B cell (primary cell): Measurements from ENCODE around the gene CMTM5. TPM values are rescaled to one million over a fixed set of nuclear protein-coding genes. Genes with fewer than 3 reads are reported as not detected.

Experiments
- ATAC-seq: fragments of 200-7000 bp; cut with Tn5 transposase; one replicate; pipeline ENCODE4 v1.10.0; 2021; ENCODE audit warnings: low read depth, mild to moderate bottlenecking, moderate number of reproducible peaks, moderate library complexity
- CTCF ChIA-PET: fragments of 350-600 bp; sonication (Branson Sonifier 250); formaldehyde crosslinking; loops from one replicate; lab custom pipeline; 2021; ENCODE audit warnings: antibody characterized with exemption, inconsistent platforms; lab: Charles Lee
- POLR2A ChIA-PET: fragments of 350-600 bp; sonication (Branson Sonifier 250); formaldehyde crosslinking; loops from one replicate; lab custom pipeline; 2021; ENCODE audit warnings: antibody characterized with exemption; lab: Charles Lee
- DNase-seq: peaks from one replicate; pipeline ENCODE4 v3.0.0; 2013
- H2AFZ ChIP-seq: 2 replicates; pipeline ENCODE4 v1.6.1; 2012; ENCODE audit warnings: mild to moderate bottlenecking, low read depth, low read length; ENCODE audit not compliant: insufficient read depth, poor library complexity, severe bottlenecking
- H3K27ac ChIP-seq, 2 donors: 1 replicate in 1 of 2; 2 replicates in 1 of 2; pipeline ENCODE4 v1.5.1; 2012 to 2013; ENCODE audit warnings: low read length in 2 of 2, mild to moderate bottlenecking in 2 of 2, moderate library complexity in 1 of 2
- H3K27me3 ChIP-seq, 4 experiments: fragments of 200-600 bp in 1 of 4; sonication (generic) in 1 of 4; replicated peaks in 1 of 4; 1 replicate in 2 of 4; 2 replicates in 2 of 4; pipeline versions ENCODE4 v1.6.1 to v1.7.0; 2013 to 2016; ENCODE audit warnings: low read length in 3 of 4, mild to moderate bottlenecking in 2 of 4, mixed read lengths in 1 of 4, moderate library complexity in 1 of 4; ENCODE audit not compliant: insufficient read depth in 4 of 4, control insufficient read depth in 3 of 4; ENCODE audit errors: control extremely low read depth in 1 of 4
- H3K36me3 ChIP-seq, 2 experiments: replicated peaks in 1 of 2; 1 replicate in 1 of 2; 2 replicates in 1 of 2; pipeline versions ENCODE4 v1.6.1 to v1.7.1; 2013; ENCODE audit warnings: low read length in 1 of 2; ENCODE audit not compliant: insufficient read depth in 2 of 2, control insufficient read depth in 1 of 2; ENCODE audit errors: control extremely low read depth in 1 of 2, extremely low read depth in 1 of 2
- H3K4me1 ChIP-seq, 2 donors: fragments of 200-600 bp in 1 of 2; sonication (generic) in 1 of 2; 1 replicate in 1 of 2; 2 replicates in 1 of 2; pipeline versions ENCODE4 v1.5.1 to v1.6.1; 2013 to 2017; ENCODE audit warnings: low read length in 2 of 2; ENCODE audit not compliant: control insufficient read depth in 2 of 2, insufficient read depth in 2 of 2
- H3K4me2 ChIP-seq: replicated peaks from 2 replicates; pipeline ENCODE3; 2012; ENCODE audit warnings: mild to moderate bottlenecking, low read depth, low read length; ENCODE audit not compliant: poor library complexity, severe bottlenecking
- H3K4me3 ChIP-seq, 5 experiments: fragments of 200-600 bp in 1 of 5; sonication (generic) in 1 of 5; 1 replicate in 3 of 5; 2 replicates in 2 of 5; pipeline versions ENCODE4 v1.5.1 to v1.7.0; 2011 to 2016; ENCODE audit warnings: low read length in 4 of 5, mild to moderate bottlenecking in 4 of 5, low read depth in 2 of 5, control low read depth in 1 of 5, moderate library complexity in 1 of 5; ENCODE audit not compliant: insufficient read depth in 1 of 5; ENCODE audit errors: control extremely low read depth in 1 of 5, extremely low read depth in 1 of 5
- H3K79me2 ChIP-seq: fragments of 200-600 bp; sonication (generic); one replicate; pipeline ENCODE4 v1.6.0; 2016; ENCODE audit warnings: low read length; ENCODE audit not compliant: control insufficient read depth, insufficient read depth
- H3K9ac ChIP-seq: fragments of 200-600 bp; sonication (generic); 2 replicates; pipeline ENCODE4 v1.6.1; 2017; ENCODE audit warnings: mild to moderate bottlenecking, low read length, moderate library complexity
- H3K9me3 ChIP-seq, 3 donors: one replicate each; pipeline versions ENCODE4 v1.6.1 to v1.7.1; 2013; ENCODE audit warnings: low read length in 2 of 3; ENCODE audit not compliant: control insufficient read depth in 2 of 3, insufficient read depth in 1 of 3; ENCODE audit errors: control extremely low read depth in 1 of 3
- H4K20me1 ChIP-seq: 2 replicates; pipeline ENCODE4 v1.6.0; 2012; ENCODE audit warnings: mild to moderate bottlenecking, low read length; ENCODE audit not compliant: insufficient read depth, control insufficient read depth, poor library complexity, severe bottlenecking
- H3K27ac Mint-ChIP-seq: one replicate; pipeline ENCODE4 v1.8.0; 2021; ENCODE audit warnings: mixed read lengths
- H3K27me3 Mint-ChIP-seq: one replicate; pipeline ENCODE4 v1.8.0; 2021; ENCODE audit warnings: mixed read lengths
- H3K4me1 Mint-ChIP-seq: one replicate; pipeline ENCODE4 v1.8.0; 2021; ENCODE audit warnings: mixed read lengths
- H3K4me3 Mint-ChIP-seq: one replicate; pipeline ENCODE4 v1.8.0; 2021; ENCODE audit warnings: mixed read lengths
- H3K9me3 Mint-ChIP-seq: one replicate; pipeline ENCODE4 v1.8.0; 2022; ENCODE audit warnings: mixed read lengths; ENCODE audit not compliant: insufficient read depth
- EZH2 ChIP-seq: IDR thresholded peaks from 2 replicates; pipeline ENCODE4 v1.6.1; 2012; ENCODE audit warnings: borderline replicate concordance, low read depth, mild to moderate bottlenecking, moderate library complexity, low read length; ENCODE audit not compliant: insufficient read depth, poor library complexity, severe bottlenecking
- WGBS: methylation state at CpG from one replicate; pipeline ENCODE4 v1.1.5; 2013; ENCODE audit warnings: missing lambda C conversion rate; ENCODE audit not compliant: insufficient coverage; 5-methylcytosine and 5-hydroxymethylcytosine counted together
- intact Hi-C: fragments of 100-400 bp; cut with micrococcal nuclease; formaldehyde crosslinking; loops from one replicate; pipeline ENCODE4 v1.10.0; 2022
- polyA plus RNA-seq: library from polyadenylated mRNA; depleted of rRNA; stranded (reverse); fragments of >200 nt; gene quantifications from 2 replicates; pipeline ENCODE4 v1.2.3, GENCODE V29; 2012
- total RNA-seq, 2 donors: library from RNA; stranded (reverse); fragments of 120-200 nt in 1 of 2; gene quantifications; 1 replicate in 1 of 2; 2 replicates in 1 of 2; pipeline versions ENCODE4 v1.2.3 to v1.2.4, GENCODE V29; 2013 to 2022
- TF ChIP-seq, protein P1 (sequence below): fragments of 200-600 bp; IDR thresholded peaks from one replicate; pipeline ENCODE4 v1.8.0; 2022; ENCODE audit warnings: antibody characterized with exemption, mild to moderate bottlenecking

Gene CMTM5
- total and polyA plus RNA-seq, 2 donors (not counting 1 experiment from before 2014, with no cell fraction given), result 0.18 TPM; not detected in 1

DNA sequence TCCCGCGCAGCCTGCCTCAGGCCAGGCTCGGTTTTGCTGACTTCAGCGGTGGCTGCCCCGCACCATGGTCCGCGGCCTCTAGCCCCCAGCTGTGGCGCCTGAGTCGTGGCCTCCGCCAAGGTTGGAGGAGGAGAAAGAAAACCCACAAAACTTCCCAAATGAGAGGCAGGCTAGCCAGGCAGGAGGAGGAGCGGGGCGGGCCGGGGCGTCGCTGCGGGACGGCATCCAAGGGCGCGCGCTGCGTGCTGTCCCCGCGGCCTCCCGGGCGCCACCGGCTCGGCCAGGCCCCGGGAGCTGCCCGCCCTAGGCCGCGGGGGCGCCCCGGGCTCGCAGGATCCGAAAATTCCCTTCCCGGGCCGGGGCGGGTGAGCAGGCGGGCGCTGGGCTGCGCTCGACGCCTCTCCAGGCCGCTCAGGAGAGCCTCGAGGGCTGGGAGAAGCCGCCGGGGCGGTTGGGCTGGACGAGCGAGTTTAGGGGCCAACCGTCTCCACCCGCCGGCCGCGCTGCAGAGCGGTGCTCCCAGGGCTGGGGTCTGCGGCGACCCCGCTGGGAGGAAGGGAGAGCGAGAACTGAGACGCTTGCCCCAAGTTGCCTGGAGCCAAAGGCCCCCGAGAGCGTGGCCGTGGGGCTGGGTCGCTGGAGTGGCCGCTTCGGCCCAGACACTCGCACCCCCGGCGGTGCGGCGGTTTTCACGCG, 11.7 kb upstream of the CMTM5 start, which contains the start of gene EFS:
Gene EFS, minus strand, starts transcription at position 137 of the 696 bp plus-strand sequence. CDS start 147 bp downstream, outside the sequence.
- no peaks in the 10 kb centered on the region for H3K4me1 ChIP-seq
- POLR2A ChIA-PET, result interaction anchor here (0.5 kb wide), 1 partner anchor 99 kb away, joined by 4 read pairs; no protein-coding TSS in a partner anchor
- H3K27ac ChIP-seq, result no peak within 1 kb of the TSS
- no peaks in the 10 kb centered on the region for H3K36me3 ChIP-seq
- no peak within 1 kb of the TSS for H3K4me3 ChIP-seq
- TF ChIP-seq, protein P1, sequence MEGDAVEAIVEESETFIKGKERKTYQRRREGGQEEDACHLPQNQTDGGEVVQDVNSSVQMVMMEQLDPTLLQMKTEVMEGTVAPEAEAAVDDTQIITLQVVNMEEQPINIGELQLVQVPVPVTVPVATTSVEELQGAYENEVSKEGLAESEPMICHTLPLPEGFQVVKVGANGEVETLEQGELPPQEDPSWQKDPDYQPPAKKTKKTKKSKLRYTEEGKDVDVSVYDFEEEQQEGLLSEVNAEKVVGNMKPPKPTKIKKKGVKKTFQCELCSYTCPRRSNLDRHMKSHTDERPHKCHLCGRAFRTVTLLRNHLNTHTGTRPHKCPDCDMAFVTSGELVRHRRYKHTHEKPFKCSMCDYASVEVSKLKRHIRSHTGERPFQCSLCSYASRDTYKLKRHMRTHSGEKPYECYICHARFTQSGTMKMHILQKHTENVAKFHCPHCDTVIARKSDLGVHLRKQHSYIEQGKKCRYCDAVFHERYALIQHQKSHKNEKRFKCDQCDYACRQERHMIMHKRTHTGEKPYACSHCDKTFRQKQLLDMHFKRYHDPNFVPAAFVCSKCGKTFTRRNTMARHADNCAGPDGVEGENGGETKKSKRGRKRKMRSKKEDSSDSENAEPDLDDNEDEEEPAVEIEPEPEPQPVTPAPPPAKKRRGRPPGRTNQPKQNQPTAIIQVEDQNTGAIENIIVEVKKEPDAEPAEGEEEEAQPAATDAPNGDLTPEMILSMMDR, result no peak
- TF ChIP-seq EZH2, result no peak
- intact Hi-C loops, result no loop called here
- ATAC-seq (no peak), DNase-seq (no peak)
- no peaks in the 10 kb centered on the region for H4K20me1 ChIP-seq
- 6% methylated on average over 74 of the region's 74 CpGs for WGBS
- CTCF ChIA-PET, result no interaction called here
- H2AFZ ChIP-seq, result no peak within 1 kb of the TSS
- H3K9me3 ChIP-seq, result peaks cover 0 to 3% (median 0%) of the 10 kb centered on the region in 3 donors
- H3K79me2 ChIP-seq, result no peaks in the 10 kb centered on the region
- no peak within 1 kb of the TSS for H3K4me2 ChIP-seq
- no peak within 1 kb of the TSS for H3K9ac ChIP-seq
- Mint-ChIP-seq H3K4me3 (no peak within 1 kb of the TSS), H3K4me1 (no peaks in the 10 kb centered on the region), H3K27me3 (peaks cover 43% of the 10 kb centered on the region), H3K27ac (no peak within 1 kb of the TSS), H3K9me3 (no peaks in the 10 kb centered on the region)
- peaks cover 0 to 35% (median 3%) of the 10 kb centered on the region in 4 experiments for H3K27me3 ChIP-seq

DNA sequence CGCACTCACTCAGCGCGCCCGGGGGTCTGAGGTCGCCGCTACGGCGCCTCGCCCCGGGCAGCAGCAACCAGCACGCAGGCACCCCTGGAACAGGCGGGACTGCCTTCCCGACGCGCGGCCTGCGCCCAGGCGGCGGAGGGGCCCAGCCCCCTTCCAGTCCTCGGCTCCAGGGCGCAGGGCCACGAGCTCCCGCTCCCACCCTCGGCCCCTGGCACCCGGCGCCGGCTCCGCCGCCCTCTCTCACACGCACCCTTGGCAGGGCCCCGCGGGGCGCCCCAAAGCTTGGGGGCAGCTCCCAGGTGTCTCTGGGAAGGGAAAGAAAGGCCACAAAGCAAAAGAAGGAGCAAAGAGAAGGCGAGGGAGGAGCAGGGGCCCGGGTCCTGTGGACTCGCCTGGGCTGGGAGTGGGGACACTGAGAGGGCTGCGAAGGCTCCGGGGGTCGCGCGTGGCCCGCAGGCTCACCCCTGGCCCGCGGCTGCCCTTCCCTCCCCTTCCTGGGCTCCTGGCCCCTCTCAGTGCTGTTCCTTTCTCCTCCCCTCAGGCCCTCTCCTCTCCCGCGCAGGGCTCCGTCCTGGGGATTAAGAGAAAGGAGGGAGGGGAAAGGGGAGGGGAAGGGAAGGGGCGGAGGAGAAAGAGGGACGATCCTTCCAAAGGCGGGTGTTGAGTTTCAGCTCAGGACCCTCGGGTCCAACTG, 11.0 kb upstream of the CMTM5 start:
- H3K27me3 Mint-ChIP-seq, result peaks cover 41% of the 10 kb centered on the region

More for the DNA sequence above, 11.0 kb upstream of the CMTM5 start:
- intact Hi-C loops, result no loop called here
- CTCF ChIA-PET, result no interaction called here
- Mint-ChIP-seq H3K9me3 (no peaks in the 10 kb centered on the region), H3K27ac (no peak overlapping the region), H3K4me1 (no peaks in the 10 kb centered on the region), H3K4me3 (no peak overlapping the region)
- 5% methylated on average over 32 of the region's 51 CpGs for WGBS
- peaks cover 0 to 33% (median 5%) of the 10 kb centered on the region in 4 experiments for H3K27me3 ChIP-seq
- no peaks in the 10 kb centered on the region for H3K79me2 ChIP-seq
- H3K27ac ChIP-seq, result no peak overlapping the region
- no peaks in the 10 kb centered on the region for H4K20me1 ChIP-seq
- no peak overlapping the region for H2AFZ ChIP-seq
- H3K4me2 ChIP-seq, result no peak overlapping the region
- H3K9me3 ChIP-seq, result peaks cover 0 to 3% (median 0%) of the 10 kb centered on the region in 3 donors
- no peak for TF ChIP-seq EZH2
- TF ChIP-seq, protein P1, result no peak
- H3K4me3 ChIP-seq, result no peak overlapping the region
- DNase-seq, result no peak
- H3K9ac ChIP-seq, result no peak overlapping the region
- no peak for ATAC-seq
- no peaks in the 10 kb centered on the region for H3K36me3 ChIP-seq
- POLR2A ChIA-PET, result no interaction called here
- no peaks in the 10 kb centered on the region for H3K4me1 ChIP-seq
